Endothelial cell of umbilical vein (primary cell): ENCODE data around the gene C1orf116.

Experiments
- EZH2 ChIP-seq: IDR thresholded peaks from 2 replicates; pipeline ENCODE4 v1.6.1; 2012; ENCODE audit warnings: borderline replicate concordance, low read depth, mild to moderate bottlenecking, moderate library complexity, low read length, inconsistent platforms; ENCODE audit not compliant: severe bottlenecking
- FOS ChIP-seq: IDR thresholded peaks from 2 replicates; pipeline ENCODE4 v1.6.1; 2011; ENCODE audit warnings: mild to moderate bottlenecking, low read length, moderate library complexity, borderline replicate concordance; ENCODE audit not compliant: insufficient read depth
- GATA2 ChIP-seq: IDR thresholded peaks from 2 replicates; pipeline ENCODE4 v1.7.0; 2011; ENCODE audit warnings: low read depth, mild to moderate bottlenecking, moderate library complexity, mixed read lengths, low read length; ENCODE audit not compliant: insufficient read length, insufficient read depth
- JUN ChIP-seq: IDR thresholded peaks from 2 replicates; pipeline ENCODE4 v1.6.1; 2011; ENCODE audit warnings: borderline replicate concordance, low read depth; ENCODE audit not compliant: insufficient read length, insufficient read depth
- MYC ChIP-seq: IDR thresholded peaks from one replicate; pipeline ENCODE4 v1.6.1; 2011; ENCODE audit warnings: mild to moderate bottlenecking, low read depth, low read length
- POLR2A ChIP-seq: IDR thresholded peaks from 2 replicates; pipeline ENCODE4 v1.6.1; 2012; ENCODE audit warnings: low read depth, mild to moderate bottlenecking, control low read depth, low read length
- POLR2AphosphoS5 ChIP-seq: IDR thresholded peaks from 2 replicates; pipeline ENCODE4 v1.6.1; 2012; ENCODE audit warnings: low read depth, mild to moderate bottlenecking, control low read depth, low read length, moderate library complexity; ENCODE audit not compliant: insufficient read depth
- TF ChIP-seq, protein P1 (sequence below), 2 donors: IDR thresholded peaks; 1 replicate in 1 of 2; 2 replicates in 1 of 2; pipeline ENCODE4 v1.5.1; 2011; ENCODE audit warnings: low read length in 2 of 2, mild to moderate bottlenecking in 2 of 2, moderate library complexity in 2 of 2, control low read depth in 1 of 2, inconsistent platforms in 1 of 2, low read depth in 1 of 2; ENCODE audit not compliant: insufficient read depth in 1 of 2; ENCODE audit errors: extremely low read depth in 1 of 2
- TF ChIP-seq, protein P2 (sequence below): IDR thresholded peaks from 2 replicates; pipeline ENCODE4 v1.6.1; 2011; ENCODE audit not compliant: insufficient read depth, insufficient read length

DNA sequence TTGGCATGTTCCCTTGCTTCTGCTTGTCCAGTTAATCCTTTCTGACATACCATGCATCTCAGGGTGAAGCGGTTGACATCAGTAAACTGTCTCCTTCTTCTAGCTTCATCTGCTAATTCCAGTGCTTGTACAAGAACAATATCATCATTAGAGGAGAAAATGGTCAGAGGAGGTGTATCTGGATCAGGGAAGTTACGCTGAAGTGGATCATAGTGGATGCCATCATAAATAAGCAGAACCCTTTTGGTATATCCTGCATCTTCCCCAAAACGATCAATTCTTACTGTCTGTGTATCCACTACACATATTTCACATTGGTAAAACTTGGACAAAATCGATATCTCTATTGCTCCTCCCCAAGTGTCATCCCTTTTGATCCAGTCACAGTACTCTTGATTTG lies 16.5 kb upstream of the C1orf116 start:
- TF ChIP-seq, protein P1, sequence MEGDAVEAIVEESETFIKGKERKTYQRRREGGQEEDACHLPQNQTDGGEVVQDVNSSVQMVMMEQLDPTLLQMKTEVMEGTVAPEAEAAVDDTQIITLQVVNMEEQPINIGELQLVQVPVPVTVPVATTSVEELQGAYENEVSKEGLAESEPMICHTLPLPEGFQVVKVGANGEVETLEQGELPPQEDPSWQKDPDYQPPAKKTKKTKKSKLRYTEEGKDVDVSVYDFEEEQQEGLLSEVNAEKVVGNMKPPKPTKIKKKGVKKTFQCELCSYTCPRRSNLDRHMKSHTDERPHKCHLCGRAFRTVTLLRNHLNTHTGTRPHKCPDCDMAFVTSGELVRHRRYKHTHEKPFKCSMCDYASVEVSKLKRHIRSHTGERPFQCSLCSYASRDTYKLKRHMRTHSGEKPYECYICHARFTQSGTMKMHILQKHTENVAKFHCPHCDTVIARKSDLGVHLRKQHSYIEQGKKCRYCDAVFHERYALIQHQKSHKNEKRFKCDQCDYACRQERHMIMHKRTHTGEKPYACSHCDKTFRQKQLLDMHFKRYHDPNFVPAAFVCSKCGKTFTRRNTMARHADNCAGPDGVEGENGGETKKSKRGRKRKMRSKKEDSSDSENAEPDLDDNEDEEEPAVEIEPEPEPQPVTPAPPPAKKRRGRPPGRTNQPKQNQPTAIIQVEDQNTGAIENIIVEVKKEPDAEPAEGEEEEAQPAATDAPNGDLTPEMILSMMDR (IDR thresholded peaks at IDR 0.05; ENCODE audit: extremely low read depth in 1 of 2, insufficient read depth in 1 of 2, low read depth in 1 of 2, low read length in 2 of 2): no peak
- TF ChIP-seq POLR2AphosphoS5 (no peak), EZH2 (no peak), POLR2A (no peak), MYC (no peak), GATA2 (no peak), FOS (no peak), JUN (no peak)
- TF ChIP-seq, protein P2, sequence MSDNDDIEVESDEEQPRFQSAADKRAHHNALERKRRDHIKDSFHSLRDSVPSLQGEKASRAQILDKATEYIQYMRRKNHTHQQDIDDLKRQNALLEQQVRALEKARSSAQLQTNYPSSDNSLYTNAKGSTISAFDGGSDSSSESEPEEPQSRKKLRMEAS: no peak
